ENCODE data around the gene RNF113A.
"Not testable (repeated sequence)": the region's sequence is repeated elsewhere in the genome, so short reads cannot be mapped to it uniquely, and the experiment has no call there.

Gene RNF113A

GRCh38 chrX:119828446-119828845 lies 43.1 kb downstream of the RNF113A start:
- DNase-seq = no peak

- DNase-seq = no peak
These were observed 45.1 kb downstream of the RNF113A start for GRCh38 chrX:119826399-119826959.

GRCh38 chrX:119824221-119824620 lies 47.3 kb downstream of the RNF113A start:
- DNase-seq = not testable (repeated sequence)

GRCh38 chrX:119821703-119822102 lies 49.8 kb downstream of the RNF113A start:
- DNase-seq = peak in 1 of 2 donors; percentile 59

Data from bone marrow (tissue), 2 donors.